Mesendoderm (in vitro differentiated cells): ENCODE results near the gene HSD11B1.
A peak's percentile ranks its signal among the peaks of the same experiment; 100 is the strongest.
"Not testable (repeated sequence)": the region's sequence is repeated elsewhere in the genome, so short reads cannot be mapped to it uniquely, and the experiment has no call there.

ENCODE experiments used
- DNase-seq: peaks from one replicate; pipeline ENCODE4 v3.0.0; 2013
- H2AK5ac ChIP-seq: 2 replicates; pipeline ENCODE4 v1.6.1; 2013; ENCODE audit warnings: low read length, inconsistent platforms
- H2BK120ac ChIP-seq: 2 replicates; pipeline ENCODE4 v1.6.1; 2013; ENCODE audit warnings: low read depth, mild to moderate bottlenecking, low read length, moderate library complexity, mixed read lengths
- H2BK15ac ChIP-seq: replicated peaks from 2 replicates; pipeline ENCODE4 v1.6.1; 2013; ENCODE audit warnings: low read depth, mild to moderate bottlenecking, moderate library complexity
- H2BK5ac ChIP-seq: 2 replicates; pipeline ENCODE4 v1.6.1; 2013; ENCODE audit warnings: low read length, inconsistent platforms
- H3K18ac ChIP-seq: 2 replicates; pipeline ENCODE4 v1.6.1; 2013; ENCODE audit warnings: mild to moderate bottlenecking, low read length, mixed read lengths
- H3K23ac ChIP-seq: one replicate; pipeline ENCODE4 v1.6.1; 2013; ENCODE audit warnings: low read length
- H3K27ac ChIP-seq: 2 replicates; pipeline ENCODE4 v1.5.1; 2013; ENCODE audit warnings: low read depth, mild to moderate bottlenecking, inconsistent platforms, low read length, moderate library complexity
- H3K27me3 ChIP-seq: 2 replicates; pipeline ENCODE4 v1.6.1; 2013; ENCODE audit warnings: low read length, control low read depth, mild to moderate bottlenecking, inconsistent platforms; ENCODE audit not compliant: insufficient read depth, poor library complexity
- H3K36me3 ChIP-seq: 2 replicates; pipeline ENCODE4 v1.6.1; 2013; ENCODE audit warnings: low read length, inconsistent platforms; ENCODE audit not compliant: control insufficient read depth, insufficient read depth
- H3K4ac ChIP-seq: one replicate; pipeline ENCODE4 v1.6.1; 2013; ENCODE audit warnings: low read depth, mild to moderate bottlenecking, low read length, moderate library complexity
- H3K4me1 ChIP-seq: 2 replicates; pipeline ENCODE4 v1.6.1; 2013; ENCODE audit warnings: low read depth, low read length, inconsistent platforms; ENCODE audit not compliant: control insufficient read depth
- H3K4me2 ChIP-seq: 2 replicates; pipeline ENCODE4 v1.6.1; 2013; ENCODE audit warnings: low read length
- H3K4me3 ChIP-seq: 2 replicates; pipeline ENCODE4 v1.5.1; 2013; ENCODE audit warnings: mild to moderate bottlenecking, low read length
- H3K56ac ChIP-seq: one replicate; pipeline ENCODE4 v1.6.1; 2013; ENCODE audit warnings: low read length
- H3K79me1 ChIP-seq: 2 replicates; pipeline ENCODE4 v1.6.1; 2013; ENCODE audit warnings: low read length, inconsistent platforms
- H3K79me2 ChIP-seq: 2 replicates; pipeline ENCODE4 v1.6.1; 2013; ENCODE audit warnings: mild to moderate bottlenecking, low read length; ENCODE audit not compliant: control insufficient read depth, insufficient read depth
- H3K9ac ChIP-seq: 2 replicates; pipeline ENCODE4 v1.6.1; 2013; ENCODE audit warnings: low read length, inconsistent platforms
- H4K5ac ChIP-seq: one replicate; pipeline ENCODE4 v1.6.1; 2013; ENCODE audit warnings: low read length
- H4K8ac ChIP-seq: one replicate; pipeline ENCODE4 v1.6.1; 2013; ENCODE audit warnings: low read depth, mild to moderate bottlenecking, control low read depth, low read length, moderate library complexity
- WGBS: extraction: QIAGEN DNeasy Blood & Tissue Kit; methylation state at CpG from one replicate; pipeline ENCODE4 v1.1.7; 2013; ENCODE audit warnings: low lambda C conversion rate, missing lambda C conversion rate; ENCODE audit not compliant: insufficient coverage; ENCODE audit errors: extremely low coverage; 5-methylcytosine and 5-hydroxymethylcytosine counted together

Gene HSD11B1

DNA sequence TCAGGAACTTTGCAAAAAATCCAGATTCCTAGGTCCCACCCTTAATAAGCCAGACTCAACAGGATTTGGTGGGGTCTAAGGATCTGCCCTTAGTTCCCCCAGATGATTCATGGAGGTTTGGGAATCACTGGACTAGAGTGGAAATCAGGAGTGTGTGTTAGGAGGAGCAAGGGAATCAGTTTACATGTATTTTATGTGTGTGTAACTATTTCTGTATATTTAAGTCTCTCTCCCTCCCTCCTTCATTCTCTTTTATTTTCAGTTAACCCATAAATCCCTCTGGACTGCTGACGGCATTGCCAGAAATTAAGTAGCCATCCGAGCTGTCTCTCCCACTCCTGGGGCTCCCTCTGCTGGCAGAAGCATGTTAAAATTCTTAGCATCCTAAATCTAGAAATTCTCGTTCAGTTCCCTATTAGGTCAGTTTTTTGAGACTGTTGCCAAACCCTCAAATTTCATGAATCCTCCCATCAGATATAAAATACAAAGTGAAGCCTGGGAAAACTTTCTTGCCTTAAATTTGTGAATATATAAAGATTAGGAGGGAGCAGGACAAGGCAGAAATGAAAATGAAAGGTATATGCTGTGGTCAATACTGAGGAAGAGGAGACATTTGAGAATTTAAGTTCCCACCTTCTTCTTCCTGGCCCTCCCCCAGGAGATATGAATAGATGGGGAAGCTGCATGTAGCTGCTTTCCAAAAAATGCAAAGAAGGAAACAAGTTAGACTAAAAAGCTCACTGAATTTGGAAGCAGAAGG is 11.7 kb upstream of the HSD11B1 start:
- Histone ChIP-seq H3K36me3 (no peaks in the 10 kb centered on the region), H3K4me2 (no peak overlapping the region), H2BK15ac (no peak overlapping the region), H3K27me3 (no peaks in the 10 kb centered on the region), H2AK5ac (no peak overlapping the region), H3K79me2 (no peaks in the 10 kb centered on the region), H3K79me1 (no peaks in the 10 kb centered on the region), H3K4ac (no peak overlapping the region), H3K27ac (no peak overlapping the region), H3K23ac (no peak overlapping the region), H2BK5ac (no peak overlapping the region), H3K56ac (no peak overlapping the region), H2BK120ac (no peak overlapping the region), H4K5ac (no peak overlapping the region), H3K4me1 (no peaks in the 10 kb centered on the region), H3K18ac (no peak overlapping the region), H4K8ac (no peak overlapping the region), H3K4me3 (no peak overlapping the region), H3K9ac (no peak overlapping the region)
- peak; percentile 77 for DNase-seq
- WGBS = no CpG with 5 or more reads among the region's 3 CpGs

DNA sequence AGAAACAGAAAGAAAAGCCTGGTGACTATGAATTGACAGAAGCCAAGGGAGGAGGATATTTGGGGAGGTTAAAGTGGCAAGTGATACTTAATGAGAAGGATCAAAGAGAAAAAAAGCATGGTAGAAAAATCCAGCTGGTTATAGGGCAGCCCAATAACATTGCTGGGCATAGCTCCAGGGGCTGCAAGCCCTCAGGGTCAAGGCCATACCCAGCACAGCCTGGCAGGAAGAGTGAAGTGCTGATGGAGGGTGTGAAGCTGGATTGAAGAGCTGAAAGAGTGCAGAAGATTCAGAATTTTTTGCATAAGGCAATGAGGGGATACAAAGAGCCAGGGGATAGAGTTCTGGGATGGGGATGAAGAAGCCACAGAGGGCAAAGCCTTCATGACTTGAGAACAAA is 8.0 kb upstream of the HSD11B1 start:
- Histone ChIP-seq H3K18ac (no peak overlapping the region), H2AK5ac (no peak overlapping the region), H4K5ac (no peak overlapping the region), H3K23ac (no peak overlapping the region), H2BK5ac (no peak overlapping the region), H3K36me3 (no peaks in the 10 kb centered on the region), H3K27ac (no peak overlapping the region), H2BK120ac (no peak overlapping the region), H3K4me1 (no peaks in the 10 kb centered on the region), H3K27me3 (no peaks in the 10 kb centered on the region), H3K4ac (no peak overlapping the region), H3K4me3 (no peak overlapping the region), H3K56ac (no peak overlapping the region), H3K4me2 (no peak overlapping the region), H3K79me1 (no peaks in the 10 kb centered on the region), H2BK15ac (no peak overlapping the region), H3K79me2 (no peaks in the 10 kb centered on the region), H4K8ac (no peak overlapping the region), H3K9ac (no peak overlapping the region)
- DNase-seq = no peak

DNA sequence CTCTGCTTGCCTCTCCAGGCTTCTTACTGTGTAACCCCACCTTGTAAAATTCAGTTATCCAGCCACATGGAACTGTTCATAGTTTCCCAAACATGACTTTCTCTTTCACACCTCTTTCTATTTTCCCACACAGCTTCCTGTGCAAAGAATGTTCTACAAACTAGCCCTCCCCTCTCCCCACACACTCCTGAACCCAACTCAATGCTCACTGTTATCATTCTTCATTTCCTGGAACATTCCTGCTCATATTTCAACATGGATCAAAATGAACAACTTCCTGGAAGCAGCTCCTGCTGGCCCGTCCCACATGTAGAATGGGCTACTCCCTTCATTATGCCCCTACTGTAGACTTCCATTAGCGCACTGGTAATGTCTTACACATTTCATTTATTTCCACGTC is 7.5 kb upstream of the HSD11B1 start:
- Histone ChIP-seq H3K56ac (no peak overlapping the region), H3K23ac (no peak overlapping the region), H2AK5ac (no peak overlapping the region)

GRCh38 chr1:209700686-209701085 is 4.0 kb upstream of the HSD11B1 start:
- not testable (repeated sequence) for H3K4ac ChIP-seq, H2BK15ac ChIP-seq, DNase-seq, H4K8ac ChIP-seq, H2BK120ac ChIP-seq, H3K56ac ChIP-seq, H3K4me1 ChIP-seq, H2BK5ac ChIP-seq, H3K79me2 ChIP-seq, H3K23ac ChIP-seq, H3K4me3 ChIP-seq, H3K4me2 ChIP-seq, H3K27me3 ChIP-seq, H3K9ac ChIP-seq, H2AK5ac ChIP-seq, H4K5ac ChIP-seq, H3K36me3 ChIP-seq, H3K79me1 ChIP-seq, H3K18ac ChIP-seq, H3K27ac ChIP-seq

More for the DNA sequence above, 7.5 kb upstream of the HSD11B1 start:
- Histone ChIP-seq H2BK5ac (no peak overlapping the region), H4K8ac (no peak overlapping the region), H4K5ac (no peak overlapping the region), H3K4me2 (no peak overlapping the region), H3K79me2 (no peaks in the 10 kb centered on the region), H3K4ac (no peak overlapping the region), H3K4me1 (no peaks in the 10 kb centered on the region), H3K9ac (no peak overlapping the region), H3K36me3 (no peaks in the 10 kb centered on the region), H3K27me3 (no peaks in the 10 kb centered on the region), H2BK15ac (no peak overlapping the region), H3K4me3 (no peak overlapping the region), H3K18ac (no peak overlapping the region), H3K27ac (no peak overlapping the region), H2BK120ac (no peak overlapping the region), H3K79me1 (no peaks in the 10 kb centered on the region)
- whole genome bisulfite sequencing = no CpG with 5 or more reads among the region's 3 CpGs
- no peak for DNase-seq

GRCh38 chr1:209702832-209703231 is 1.8 kb upstream of the HSD11B1 start:
- H3K56ac ChIP-seq = no peak overlapping the region
- no peaks in the 10 kb centered on the region for H3K27me3 ChIP-seq
- no CpG with 5 or more reads among the region's 1 CpG for WGBS
- H3K27ac ChIP-seq = no peak overlapping the region
- H3K79me2 ChIP-seq = no peaks in the 10 kb centered on the region
- no peak overlapping the region for H3K4ac ChIP-seq
- no peak overlapping the region for H3K23ac ChIP-seq
- H4K5ac ChIP-seq = no peak overlapping the region
- H3K36me3 ChIP-seq = no peaks in the 10 kb centered on the region
- no peak overlapping the region for H2AK5ac ChIP-seq
- H2BK15ac ChIP-seq = no peak overlapping the region
- H3K4me2 ChIP-seq = no peak overlapping the region
- no peaks in the 10 kb centered on the region for H3K4me1 ChIP-seq
- H3K4me3 ChIP-seq = no peak overlapping the region
- H3K9ac ChIP-seq = no peak overlapping the region
- no peak overlapping the region for H4K8ac ChIP-seq
- DNase-seq = no peak
- no peak overlapping the region for H3K18ac ChIP-seq
- no peaks in the 10 kb centered on the region for H3K79me1 ChIP-seq
- no peak overlapping the region for H2BK5ac ChIP-seq
- H2BK120ac ChIP-seq = no peak overlapping the region

DNA sequence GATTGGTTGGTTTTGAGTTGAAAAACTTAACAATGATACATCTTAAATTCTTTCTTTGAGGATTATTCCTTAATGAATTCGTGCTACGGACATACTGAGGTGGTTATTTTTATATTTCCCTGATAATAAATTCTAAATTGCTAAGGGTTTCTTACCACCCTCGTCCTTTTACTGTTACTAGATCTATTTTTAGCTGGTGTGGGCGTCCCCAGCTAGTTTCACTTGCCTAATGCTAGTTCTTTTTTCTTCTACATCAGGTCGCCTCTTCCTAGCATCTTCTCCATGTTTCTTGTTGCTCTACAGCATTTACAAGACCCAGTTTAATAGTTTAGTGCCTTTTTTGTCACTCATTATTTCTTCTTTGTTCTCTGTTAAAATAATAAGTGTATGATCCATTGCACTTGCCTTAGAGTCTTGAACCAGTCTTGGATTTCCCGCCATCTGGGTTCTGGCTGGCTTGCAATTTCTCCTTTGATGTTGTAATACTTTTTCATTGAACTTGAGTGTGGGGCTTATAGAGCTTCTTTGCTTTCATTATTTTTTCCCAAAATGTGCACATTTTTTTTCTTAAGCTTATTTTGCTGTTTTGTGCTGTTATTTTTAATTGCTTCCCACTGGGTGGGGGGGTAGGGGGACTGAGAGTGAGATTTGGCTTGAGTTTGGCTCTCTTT is 677 bp upstream of the HSD11B1 start:
- Histone ChIP-seq H3K36me3 (no peaks in the 10 kb centered on the region), H3K27me3 (no peaks in the 10 kb centered on the region), H2BK120ac (no peak overlapping the region), H3K4me1 (no peaks in the 10 kb centered on the region), H3K56ac (no peak overlapping the region), H3K4me2 (no peak overlapping the region), H3K23ac (no peak overlapping the region), H3K4ac (no peak overlapping the region), H3K79me1 (no peaks in the 10 kb centered on the region), H2BK15ac (no peak overlapping the region), H2AK5ac (no peak overlapping the region), H3K18ac (no peak overlapping the region), H3K9ac (no peak overlapping the region), H2BK5ac (no peak overlapping the region), H4K5ac (no peak overlapping the region), H3K27ac (no peak overlapping the region), H4K8ac (peak overlapping the region; percentile 16), H3K79me2 (no peaks in the 10 kb centered on the region), H3K4me3 (no peak overlapping the region)
- WGBS = no CpG with 5 or more reads among the region's 6 CpGs
- no peak for DNase-seq
